ENCODE data around the gene DRC3.

GRCh38 chr17:17934214-17934613 is 38.4 kb upstream of the DRC3 start:
- TF ChIP-seq, protein P1, sequence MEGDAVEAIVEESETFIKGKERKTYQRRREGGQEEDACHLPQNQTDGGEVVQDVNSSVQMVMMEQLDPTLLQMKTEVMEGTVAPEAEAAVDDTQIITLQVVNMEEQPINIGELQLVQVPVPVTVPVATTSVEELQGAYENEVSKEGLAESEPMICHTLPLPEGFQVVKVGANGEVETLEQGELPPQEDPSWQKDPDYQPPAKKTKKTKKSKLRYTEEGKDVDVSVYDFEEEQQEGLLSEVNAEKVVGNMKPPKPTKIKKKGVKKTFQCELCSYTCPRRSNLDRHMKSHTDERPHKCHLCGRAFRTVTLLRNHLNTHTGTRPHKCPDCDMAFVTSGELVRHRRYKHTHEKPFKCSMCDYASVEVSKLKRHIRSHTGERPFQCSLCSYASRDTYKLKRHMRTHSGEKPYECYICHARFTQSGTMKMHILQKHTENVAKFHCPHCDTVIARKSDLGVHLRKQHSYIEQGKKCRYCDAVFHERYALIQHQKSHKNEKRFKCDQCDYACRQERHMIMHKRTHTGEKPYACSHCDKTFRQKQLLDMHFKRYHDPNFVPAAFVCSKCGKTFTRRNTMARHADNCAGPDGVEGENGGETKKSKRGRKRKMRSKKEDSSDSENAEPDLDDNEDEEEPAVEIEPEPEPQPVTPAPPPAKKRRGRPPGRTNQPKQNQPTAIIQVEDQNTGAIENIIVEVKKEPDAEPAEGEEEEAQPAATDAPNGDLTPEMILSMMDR (IDR thresholded peaks at IDR 0.05; ENCODE audit: insufficient read depth, low read depth, low read length): no peak
- no peak for TF ChIP-seq EZH2 (IDR thresholded peaks at IDR 0.05; ENCODE audit: insufficient read depth, low read length)
